ENCODE results near the gene ERP44.

GRCh38 chr9:99947395-99947794, 151.4 kb downstream of the ERP44 start:
- TF ChIP-seq, protein P1, sequence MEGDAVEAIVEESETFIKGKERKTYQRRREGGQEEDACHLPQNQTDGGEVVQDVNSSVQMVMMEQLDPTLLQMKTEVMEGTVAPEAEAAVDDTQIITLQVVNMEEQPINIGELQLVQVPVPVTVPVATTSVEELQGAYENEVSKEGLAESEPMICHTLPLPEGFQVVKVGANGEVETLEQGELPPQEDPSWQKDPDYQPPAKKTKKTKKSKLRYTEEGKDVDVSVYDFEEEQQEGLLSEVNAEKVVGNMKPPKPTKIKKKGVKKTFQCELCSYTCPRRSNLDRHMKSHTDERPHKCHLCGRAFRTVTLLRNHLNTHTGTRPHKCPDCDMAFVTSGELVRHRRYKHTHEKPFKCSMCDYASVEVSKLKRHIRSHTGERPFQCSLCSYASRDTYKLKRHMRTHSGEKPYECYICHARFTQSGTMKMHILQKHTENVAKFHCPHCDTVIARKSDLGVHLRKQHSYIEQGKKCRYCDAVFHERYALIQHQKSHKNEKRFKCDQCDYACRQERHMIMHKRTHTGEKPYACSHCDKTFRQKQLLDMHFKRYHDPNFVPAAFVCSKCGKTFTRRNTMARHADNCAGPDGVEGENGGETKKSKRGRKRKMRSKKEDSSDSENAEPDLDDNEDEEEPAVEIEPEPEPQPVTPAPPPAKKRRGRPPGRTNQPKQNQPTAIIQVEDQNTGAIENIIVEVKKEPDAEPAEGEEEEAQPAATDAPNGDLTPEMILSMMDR (IDR thresholded peaks at IDR 0.05; ENCODE audit: insufficient read depth, low read length) = no peak
- TF ChIP-seq POLR2AphosphoS5 (IDR thresholded peaks at IDR 0.05; ENCODE audit: low read depth) (no peak), GABPA (IDR thresholded peaks at IDR 0.05; ENCODE audit: low read depth) (no peak), SPI1 (IDR thresholded peaks at IDR 0.05; ENCODE audit: borderline replicate concordance, low read depth) (no peak)
